Mesenchymal stem cell (in vitro differentiated cells and primary cell): ENCODE results near the gene SNED1.

Experiments used
- DNase-seq: peaks from one replicate; pipeline ENCODE4 v3.0.0-alpha.2; 2013
- H2AFZ ChIP-seq: one replicate; pipeline ENCODE4 v1.6.1; 2013; ENCODE audit warnings: low read depth, mild to moderate bottlenecking, control low read depth, inconsistent platforms, low read length, moderate library complexity
- H2AK5ac ChIP-seq: 2 replicates; pipeline ENCODE4 v1.6.1; 2013; ENCODE audit warnings: low read length, moderate library complexity, mild to moderate bottlenecking, inconsistent platforms; ENCODE audit not compliant: severe bottlenecking
- H2BK120ac ChIP-seq: one replicate; pipeline ENCODE4 v1.6.1; 2013; ENCODE audit warnings: low read depth, mild to moderate bottlenecking, inconsistent platforms, low read length, moderate library complexity
- H2BK12ac ChIP-seq, 2 experiments: one replicate each; pipeline ENCODE4 v1.6.1; 2013; ENCODE audit warnings: inconsistent platforms in 2 of 2, low read length in 2 of 2, mild to moderate bottlenecking in 2 of 2, moderate library complexity in 2 of 2, control low read depth in 1 of 2
- H2BK15ac ChIP-seq: one replicate; pipeline ENCODE4 v1.6.1; 2013; ENCODE audit warnings: mild to moderate bottlenecking, low read depth, inconsistent platforms; ENCODE audit not compliant: poor library complexity, severe bottlenecking
- H2BK5ac ChIP-seq: 2 replicates; pipeline ENCODE4 v1.6.1; 2013; ENCODE audit warnings: low read depth, mild to moderate bottlenecking, low read length, control low read depth, inconsistent platforms; ENCODE audit not compliant: poor library complexity, severe bottlenecking
- H3K14ac ChIP-seq, 2 experiments: one replicate each; pipeline ENCODE4 v1.6.1; 2013; ENCODE audit warnings: inconsistent platforms in 2 of 2, low read length in 2 of 2, control low read depth in 1 of 2, mild to moderate bottlenecking in 1 of 2, moderate library complexity in 1 of 2
- H3K18ac ChIP-seq, 2 experiments: one replicate each; pipeline ENCODE4 v1.6.1; 2013; ENCODE audit warnings: inconsistent platforms in 2 of 2, low read length in 2 of 2, control low read depth in 1 of 2, low read depth in 1 of 2, mild to moderate bottlenecking in 1 of 2
- H3K23ac ChIP-seq, 2 experiments: one replicate each; pipeline ENCODE4 v1.6.1; 2013; ENCODE audit warnings: inconsistent platforms in 2 of 2, low read length in 2 of 2, mild to moderate bottlenecking in 2 of 2, moderate library complexity in 2 of 2, control low read depth in 1 of 2
- H3K27ac ChIP-seq: 2 replicates; pipeline ENCODE4 v1.5.1; 2013; ENCODE audit warnings: mild to moderate bottlenecking, moderate library complexity, low read length, control low read depth, inconsistent platforms; ENCODE audit not compliant: poor library complexity, severe bottlenecking
- H3K27me3 ChIP-seq, 2 experiments: 2 replicates each; pipeline versions ENCODE4 v1.6.1 to v1.7.0; 2013; ENCODE audit warnings: low read length in 2 of 2, mild to moderate bottlenecking in 2 of 2, moderate library complexity in 2 of 2, control low read depth in 1 of 2, inconsistent platforms in 1 of 2; ENCODE audit not compliant: control insufficient read depth in 1 of 2, insufficient read depth in 1 of 2
- H3K36me3 ChIP-seq, 2 experiments: 2 replicates each; pipeline versions ENCODE4 v1.6.1 to v1.7.0; 2013; ENCODE audit warnings: low read length in 2 of 2, control low read depth in 1 of 2, inconsistent platforms in 1 of 2, low read depth in 1 of 2, mild to moderate bottlenecking in 1 of 2; ENCODE audit not compliant: insufficient read depth in 2 of 2, control insufficient read depth in 1 of 2
- H3K4ac ChIP-seq, 2 experiments: one replicate each; pipeline ENCODE4 v1.6.1; 2013; ENCODE audit warnings: inconsistent platforms in 2 of 2, low read length in 2 of 2, mild to moderate bottlenecking in 2 of 2, moderate library complexity in 2 of 2, control low read depth in 1 of 2, low read depth in 1 of 2
- H3K4me1 ChIP-seq: 2 replicates; pipeline ENCODE4 v1.6.1; 2013; ENCODE audit warnings: low read depth, low read length, control low read depth; ENCODE audit not compliant: control insufficient read depth, insufficient read depth
- H3K4me2 ChIP-seq: 2 replicates; pipeline ENCODE4 v1.6.1; 2013; ENCODE audit warnings: low read length, mild to moderate bottlenecking, inconsistent platforms; ENCODE audit not compliant: poor library complexity, severe bottlenecking
- H3K4me3 ChIP-seq, 2 experiments: 2 replicates each; pipeline versions ENCODE4 v1.5.1 to v1.7.0; 2013; ENCODE audit warnings: low read length in 2 of 2, mild to moderate bottlenecking in 2 of 2, control low read depth in 1 of 2, low read depth in 1 of 2; ENCODE audit not compliant: insufficient read depth in 1 of 2
- H3K79me1 ChIP-seq: replicated peaks from 2 replicates; pipeline ENCODE4 v1.6.1; 2013; ENCODE audit warnings: mild to moderate bottlenecking, control low read depth, low read length, inconsistent platforms; ENCODE audit not compliant: poor library complexity, severe bottlenecking
- H3K9ac ChIP-seq: 2 replicates; pipeline ENCODE4 v1.7.0; 2013; ENCODE audit warnings: mild to moderate bottlenecking, low read length, moderate library complexity
- H3K9me3 ChIP-seq: 2 replicates; pipeline ENCODE4 v1.7.0; 2013; ENCODE audit warnings: mild to moderate bottlenecking, low read length; ENCODE audit not compliant: control insufficient read depth
- H4K8ac ChIP-seq: one replicate; pipeline ENCODE4 v1.6.1; 2013; ENCODE audit warnings: inconsistent platforms, mild to moderate bottlenecking, low read length, moderate library complexity
- H4K91ac ChIP-seq: one replicate; pipeline ENCODE4 v1.6.1; 2013; ENCODE audit warnings: mild to moderate bottlenecking, low read length, inconsistent platforms
- WGBS: methylation state at CpG from one replicate; pipeline ENCODE4 v1.1.7; 2013; ENCODE audit warnings: mixed read lengths; 5-methylcytosine and 5-hydroxymethylcytosine counted together

SNED1 gene

GRCh38 chr2:240988146-240988545, 10.3 kb upstream of the SNED1 start:
- WGBS, result 87% methylated on average over 3 of the region's 3 CpGs
- no peaks in the 10 kb centered on the region for H3K79me1 ChIP-seq

GRCh38 chr2:240988571-240989271, 9.7 kb upstream of the SNED1 start:
- Histone ChIP-seq H3K9ac (no peak overlapping the region), H3K4me3 (peak overlapping the region in 1 of 2 experiments; percentile 40), H3K18ac (peak overlapping the region in 1 of 2 experiments; percentile 60), H3K27ac (no peak overlapping the region), H3K4me2 (no peak overlapping the region), H4K8ac (no peak overlapping the region), H4K91ac (peak overlapping the region; percentile 72), H3K79me1 (no peaks in the 10 kb centered on the region), H3K4ac (peak overlapping the region in 1 of 2 experiments; percentile 18), H3K23ac (no peak overlapping the region), H3K9me3 (peaks cover 16% of the 10 kb centered on the region), H2BK5ac (no peak overlapping the region), H2AK5ac (no peak overlapping the region), H2AFZ (no peak overlapping the region), H3K4me1 (peaks cover 22% of the 10 kb centered on the region), H2BK12ac (no peak overlapping the region), H2BK15ac (peak overlapping the region; percentile 40), H2BK120ac (no peak overlapping the region), H3K14ac (no peak overlapping the region), H3K27me3 (peaks cover 0 to 11% of the 10 kb centered on the region in 2 experiments), H3K36me3 (no peaks in the 10 kb centered on the region)
- no peak for DNase-seq
- 86% methylated on average over 6 of the region's 6 CpGs for WGBS

More at GRCh38 chr2:240988146-240988545, 10.3 kb upstream of the SNED1 start:
- Histone ChIP-seq H3K9me3 (peaks cover 16% of the 10 kb centered on the region), H4K8ac (no peak overlapping the region), H4K91ac (peak overlapping the region; percentile 72), H3K27ac (no peak overlapping the region), H3K4me1 (peaks cover 26% of the 10 kb centered on the region), H2AFZ (no peak overlapping the region), H2AK5ac (no peak overlapping the region), H2BK15ac (peak overlapping the region; percentile 40), H3K18ac (peak overlapping the region in 1 of 2 experiments; percentile 60), H2BK120ac (no peak overlapping the region), H2BK5ac (no peak overlapping the region), H3K36me3 (no peaks in the 10 kb centered on the region), H3K4ac (no peak overlapping the region), H3K23ac (no peak overlapping the region), H3K4me2 (no peak overlapping the region), H3K27me3 (peaks cover 0 to 16% of the 10 kb centered on the region in 2 experiments), H3K9ac (peak overlapping the region; percentile 72), H2BK12ac (peak overlapping the region in 1 of 2 experiments; percentile 59), H3K14ac (no peak overlapping the region), H3K4me3 (peak overlapping the region in 1 of 2 experiments; percentile 40)
- peak; percentile 40 for DNase-seq

GRCh38 chr2:240989451-240990265, 8.8 kb upstream of the SNED1 start:
- Histone ChIP-seq H2AK5ac (no peak overlapping the region), H2BK12ac (peak overlapping the region; percentile 43 to 51), H2AFZ (no peak overlapping the region), H4K91ac (peak overlapping the region; percentile 16), H2BK120ac (no peak overlapping the region), H3K27ac (no peak overlapping the region), H2BK5ac (no peak overlapping the region), H3K4ac (peak overlapping the region in 1 of 2 experiments; percentile 66), H3K4me2 (no peak overlapping the region), H3K23ac (no peak overlapping the region), H3K9me3 (peaks cover 16% of the 10 kb centered on the region), H3K9ac (no peak overlapping the region), H2BK15ac (no peak overlapping the region), H4K8ac (no peak overlapping the region), H3K27me3 (peaks cover 0 to 6% of the 10 kb centered on the region in 2 experiments), H3K36me3 (no peaks in the 10 kb centered on the region), H3K4me3 (no peak overlapping the region), H3K79me1 (no peaks in the 10 kb centered on the region), H3K18ac (peak overlapping the region in 1 of 2 experiments; percentile 21), H3K14ac (peak overlapping the region in 1 of 2 experiments; percentile 7), H3K4me1 (peaks cover 28% of the 10 kb centered on the region)
- 81% methylated on average over 17 of the region's 17 CpGs for WGBS
- peak; percentile 44 for DNase-seq

GRCh38 chr2:240990266-240990529, 8.2 kb upstream of the SNED1 start:
- Histone ChIP-seq H3K9me3 (peaks cover 16% of the 10 kb centered on the region), H2BK15ac (no peak overlapping the region), H3K27me3 (peaks cover 0 to 6% of the 10 kb centered on the region in 2 experiments), H2AFZ (no peak overlapping the region), H3K4me1 (peaks cover 28% of the 10 kb centered on the region), H3K4me2 (no peak overlapping the region), H3K79me1 (no peaks in the 10 kb centered on the region), H3K36me3 (no peaks in the 10 kb centered on the region), H3K4ac (peak overlapping the region in 1 of 2 experiments; percentile 66), H3K27ac (no peak overlapping the region), H2BK5ac (no peak overlapping the region), H2BK120ac (no peak overlapping the region), H2AK5ac (no peak overlapping the region), H4K91ac (peak overlapping the region; percentile 16), H3K9ac (no peak overlapping the region), H4K8ac (no peak overlapping the region), H3K18ac (peak overlapping the region in 1 of 2 experiments; percentile 21), H2BK12ac (peak overlapping the region in 1 of 2 experiments; percentile 51), H3K14ac (peak overlapping the region in 1 of 2 experiments; percentile 7), H3K4me3 (no peak overlapping the region), H3K23ac (no peak overlapping the region)
- no peak for DNase-seq
- 95% methylated on average over 2 of the region's 2 CpGs for WGBS
